ENCODE data around the gene MRPS23.

DNA sequence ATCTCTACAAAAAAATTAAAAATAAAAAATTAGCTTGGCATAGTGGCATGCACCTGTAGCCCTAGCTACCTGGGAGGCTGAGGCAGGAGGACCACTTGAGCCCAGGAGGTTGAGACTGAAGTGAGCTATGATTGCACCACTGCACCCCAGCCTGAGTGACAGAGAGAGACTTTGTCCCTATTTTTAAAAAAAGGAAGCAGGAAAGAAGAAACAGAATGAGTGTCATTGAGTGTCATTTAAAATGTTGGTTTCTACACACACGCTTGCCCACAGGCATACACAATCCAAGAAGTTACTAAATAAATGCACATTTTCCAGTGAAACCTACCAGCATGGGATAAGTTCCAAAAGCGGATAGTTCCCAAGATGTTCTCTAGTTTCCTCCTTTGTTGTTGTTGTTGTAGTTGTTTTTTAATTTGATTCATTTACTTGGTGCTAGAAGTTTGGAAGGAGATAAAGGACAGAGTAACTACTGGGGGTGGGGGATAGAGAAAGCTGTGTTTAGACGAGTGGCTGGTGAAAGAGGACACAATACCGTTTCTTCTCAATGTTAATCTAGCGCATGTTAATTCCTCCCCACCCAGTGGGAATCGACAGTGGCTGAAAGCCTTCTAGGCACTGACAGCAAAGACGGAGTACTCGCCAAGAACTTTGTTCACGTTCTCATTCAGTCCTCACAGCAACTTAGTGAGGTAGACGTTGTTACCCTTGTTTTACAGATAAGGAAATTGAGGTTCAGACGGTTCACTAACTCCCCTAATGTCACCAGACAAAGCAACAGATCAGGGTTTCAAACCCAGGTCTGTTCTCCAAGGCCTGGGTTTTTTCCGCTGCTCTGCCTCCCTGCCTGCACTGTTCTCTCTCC, 17.3 kb downstream of the MRPS23 start:
- TF ChIP-seq CTCF (IDR thresholded peaks at IDR 0.05) (no peak), EZH2phosphoT487 (IDR thresholded peaks at IDR 0.05) (no peak), EZH2 (IDR thresholded peaks at IDR 0.05) (no peak)

All from neural progenitor cell (in vitro differentiated cells).